Activated T-cell treated with anti-CD3 and anti-CD28 coated beads, Interleukin-2, amount 50 U/mL, for 24 hours (primary cell): ENCODE data around the gene SLC1A2.

Source experiments
- DNase-seq: peaks from one replicate; pipeline ENCODE4 v3.0.0-alpha.2; 2020
- H3K27ac Mint-ChIP-seq: 2 replicates; pipeline ENCODE4 v1.8.0; 2020; ENCODE audit warnings: mild to moderate bottlenecking, mixed read lengths
- H3K27me3 Mint-ChIP-seq: 2 replicates; pipeline ENCODE4 v1.8.0; 2020; ENCODE audit warnings: mixed read lengths
- H3K36me3 Mint-ChIP-seq: 2 replicates; pipeline ENCODE4 v1.8.0; 2020; ENCODE audit warnings: low read depth, mixed read lengths
- H3K4me1 Mint-ChIP-seq: 2 replicates; pipeline ENCODE4 v1.8.0; 2020; ENCODE audit warnings: low read depth, mixed read lengths
- H3K4me3 Mint-ChIP-seq: 2 replicates; pipeline ENCODE4 v1.8.0; 2020; ENCODE audit warnings: mild to moderate bottlenecking, moderate library complexity, mixed read lengths
- H3K9me3 Mint-ChIP-seq: 2 replicates; pipeline ENCODE4 v1.8.0; 2020; ENCODE audit warnings: mixed read lengths

Gene SLC1A2

GRCh38 chr11:35287344-35287890 lies 131.9 kb downstream of the SLC1A2 start:
- Mint-ChIP-seq H3K36me3 (no peaks in the 10 kb centered on the region), H3K27ac (no peak overlapping the region), H3K4me3 (no peak overlapping the region), H3K9me3 (no peaks in the 10 kb centered on the region), H3K4me1 (peaks cover 35% of the 10 kb centered on the region), H3K27me3 (no peaks in the 10 kb centered on the region)
- DNase-seq = no peak

- DNase-seq = no peak
- H3K36me3 Mint-ChIP-seq = no peaks in the 10 kb centered on the region
- peaks cover 29% of the 10 kb centered on the region for H3K4me1 Mint-ChIP-seq
- no peak overlapping the region for H3K27ac Mint-ChIP-seq
- no peaks in the 10 kb centered on the region for H3K9me3 Mint-ChIP-seq
- H3K4me3 Mint-ChIP-seq = no peak overlapping the region
- H3K27me3 Mint-ChIP-seq = no peaks in the 10 kb centered on the region
These were observed 133.2 kb downstream of the SLC1A2 start for GRCh38 chr11:35286126-35286525.

GRCh38 chr11:35285471-35285870 lies 133.9 kb downstream of the SLC1A2 start:
- Mint-ChIP-seq H3K4me3 (no peak overlapping the region), H3K4me1 (peaks cover 24% of the 10 kb centered on the region), H3K27me3 (no peaks in the 10 kb centered on the region), H3K9me3 (no peaks in the 10 kb centered on the region), H3K27ac (no peak overlapping the region), H3K36me3 (no peaks in the 10 kb centered on the region)
- no peak for DNase-seq

- Mint-ChIP-seq H3K4me3 (no peak overlapping the region), H3K9me3 (no peaks in the 10 kb centered on the region), H3K27ac (no peak overlapping the region), H3K36me3 (no peaks in the 10 kb centered on the region), H3K27me3 (no peaks in the 10 kb centered on the region), H3K4me1 (peaks cover 10% of the 10 kb centered on the region)
- no peak for DNase-seq
These were observed 137.0 kb downstream of the SLC1A2 start for GRCh38 chr11:35282221-35282882.

GRCh38 chr11:35281169-35281688 lies 138.1 kb downstream of the SLC1A2 start:
- no peak for DNase-seq
- H3K4me3 Mint-ChIP-seq = no peak overlapping the region
- H3K36me3 Mint-ChIP-seq = no peaks in the 10 kb centered on the region
- no peaks in the 10 kb centered on the region for H3K27me3 Mint-ChIP-seq
- no peak overlapping the region for H3K27ac Mint-ChIP-seq
- H3K4me1 Mint-ChIP-seq = peaks cover 16% of the 10 kb centered on the region
- H3K9me3 Mint-ChIP-seq = no peaks in the 10 kb centered on the region

GRCh38 chr11:35280727-35281126 lies 138.6 kb downstream of the SLC1A2 start:
- DNase-seq = no peak
- Mint-ChIP-seq H3K9me3 (no peaks in the 10 kb centered on the region), H3K4me1 (peaks cover 21% of the 10 kb centered on the region), H3K27me3 (no peaks in the 10 kb centered on the region), H3K36me3 (no peaks in the 10 kb centered on the region), H3K27ac (no peak overlapping the region), H3K4me3 (no peak overlapping the region)

GRCh38 chr11:35277827-35278226 lies 141.5 kb downstream of the SLC1A2 start:
- Mint-ChIP-seq H3K36me3 (no peaks in the 10 kb centered on the region), H3K9me3 (no peaks in the 10 kb centered on the region), H3K4me3 (no peak overlapping the region), H3K27me3 (no peaks in the 10 kb centered on the region), H3K4me1 (peaks cover 44% of the 10 kb centered on the region), H3K27ac (no peak overlapping the region)
- no peak for DNase-seq

- Mint-ChIP-seq H3K27me3 (no peaks in the 10 kb centered on the region), H3K4me1 (peaks cover 48% of the 10 kb centered on the region), H3K27ac (no peak overlapping the region), H3K9me3 (no peaks in the 10 kb centered on the region), H3K36me3 (no peaks in the 10 kb centered on the region), H3K4me3 (no peak overlapping the region)
- DNase-seq = peak; percentile 32
These were observed 142.8 kb downstream of the SLC1A2 start for GRCh38 chr11:35276396-35277145.

GRCh38 chr11:35275786-35276170 lies 143.6 kb downstream of the SLC1A2 start:
- H3K27me3 Mint-ChIP-seq = no peaks in the 10 kb centered on the region
- peaks cover 4% of the 10 kb centered on the region for H3K9me3 Mint-ChIP-seq
- H3K27ac Mint-ChIP-seq = no peak overlapping the region
- no peak for DNase-seq
- no peak overlapping the region for H3K4me3 Mint-ChIP-seq
- peaks cover 54% of the 10 kb centered on the region for H3K4me1 Mint-ChIP-seq
- H3K36me3 Mint-ChIP-seq = no peaks in the 10 kb centered on the region

GRCh38 chr11:35274909-35275785 lies 144.2 kb downstream of the SLC1A2 start:
- H3K27me3 Mint-ChIP-seq = no peaks in the 10 kb centered on the region
- peaks cover 6% of the 10 kb centered on the region for H3K9me3 Mint-ChIP-seq
- no peaks in the 10 kb centered on the region for H3K36me3 Mint-ChIP-seq
- no peak overlapping the region for H3K4me3 Mint-ChIP-seq
- DNase-seq = no peak
- no peak overlapping the region for H3K27ac Mint-ChIP-seq
- H3K4me1 Mint-ChIP-seq = peaks cover 55% of the 10 kb centered on the region

- peaks cover 55% of the 10 kb centered on the region for H3K4me1 Mint-ChIP-seq
- H3K27ac Mint-ChIP-seq = peak overlapping the region; percentile 92
- H3K9me3 Mint-ChIP-seq = peaks cover 6% of the 10 kb centered on the region
- H3K27me3 Mint-ChIP-seq = no peaks in the 10 kb centered on the region
- DNase-seq = peak; percentile 67
- peak overlapping the region; percentile 56 for H3K4me3 Mint-ChIP-seq
- no peaks in the 10 kb centered on the region for H3K36me3 Mint-ChIP-seq
These were observed 146.9 kb downstream of the SLC1A2 start for GRCh38 chr11:35272391-35272902.

- Mint-ChIP-seq H3K4me1 (peaks cover 49% of the 10 kb centered on the region), H3K4me3 (no peak overlapping the region), H3K36me3 (no peaks in the 10 kb centered on the region), H3K27ac (no peak overlapping the region), H3K27me3 (no peaks in the 10 kb centered on the region), H3K9me3 (peaks cover 6% of the 10 kb centered on the region)
- no peak for DNase-seq
These were observed 148.3 kb downstream of the SLC1A2 start for GRCh38 chr11:35271031-35271430.

- Mint-ChIP-seq H3K27me3 (no peaks in the 10 kb centered on the region), H3K36me3 (no peaks in the 10 kb centered on the region), H3K4me1 (peaks cover 42% of the 10 kb centered on the region), H3K9me3 (peaks cover 6% of the 10 kb centered on the region), H3K4me3 (no peak overlapping the region), H3K27ac (no peak overlapping the region)
- no peak for DNase-seq
These were observed 149.0 kb downstream of the SLC1A2 start for GRCh38 chr11:35270342-35270741.

- no peaks in the 10 kb centered on the region for H3K27me3 Mint-ChIP-seq
These were observed 151.9 kb downstream of the SLC1A2 start for GRCh38 chr11:35267504-35267903.

More at GRCh38 chr11:35267504-35267903, 151.9 kb downstream of the SLC1A2 start:
- H3K4me1 Mint-ChIP-seq = peaks cover 18% of the 10 kb centered on the region
- peaks cover 6% of the 10 kb centered on the region for H3K9me3 Mint-ChIP-seq
- DNase-seq = no peak
- H3K27ac Mint-ChIP-seq = no peak overlapping the region
- no peaks in the 10 kb centered on the region for H3K36me3 Mint-ChIP-seq
- H3K4me3 Mint-ChIP-seq = no peak overlapping the region
